GM18873 (cell line): ENCODE measurements around the gene POLR1F.
"Not testable (repeated sequence)": the region's sequence is repeated elsewhere in the genome, so short reads cannot be mapped to it uniquely, and the experiment has no call there.

Source experiments
- ATAC-seq: cut with Tn5 transposase; IDR thresholded peaks from one replicate; pipeline ENCODE4 v1.9.1; 2021; ENCODE audit warnings: mild to moderate bottlenecking, moderate library complexity, moderate number of reproducible peaks; ENCODE audit not compliant: unreplicated experiment, low FRiP score

The POLR1F gene

GRCh38 chr7:19708397-19709248 lies at the start of gene POLR1F:
Gene POLR1F (minus strand): TSS chr7:19709037. CDS start chr7:19709016, 21 bp downstream.
- peak; percentile 84 for ATAC-seq

GRCh38 chr7:19754521-19755116 lies 45.8 kb upstream of the POLR1F start:
- peak; percentile 46 for ATAC-seq

GRCh38 chr7:19752020-19752419 lies 43.2 kb upstream of the POLR1F start:
- ATAC-seq = no peak

GRCh38 chr7:19749658-19750057 lies 40.8 kb upstream of the POLR1F start:
- no peak for ATAC-seq

GRCh38 chr7:19747740-19748339 lies 39.0 kb upstream of the POLR1F start:
- no peak for ATAC-seq

GRCh38 chr7:19744075-19744474 lies 35.2 kb upstream of the POLR1F start:
- no peak for ATAC-seq

- ATAC-seq = no peak
These were observed 19.9 kb upstream of the POLR1F start for GRCh38 chr7:19728716-19729115.

- no peak for ATAC-seq
These were observed 16.9 kb upstream of the POLR1F start for GRCh38 chr7:19725770-19726169.

GRCh38 chr7:19715499-19715898 lies 6.7 kb upstream of the POLR1F start:
- no peak for ATAC-seq

GRCh38 chr7:19713676-19714075 lies 4.8 kb upstream of the POLR1F start:
- no peak for ATAC-seq

GRCh38 chr7:19709249-19709578 lies 377 bp upstream of the POLR1F start:
- no peak for ATAC-seq

GRCh38 chr7:19707240-19707639 lies 1.6 kb downstream of the POLR1F start:
- ATAC-seq = no peak

GRCh38 chr7:19705663-19706062 lies 3.2 kb downstream of the POLR1F start:
- ATAC-seq = no peak

GRCh38 chr7:19701471-19701870 lies 7.4 kb downstream of the POLR1F start:
- no peak for ATAC-seq

GRCh38 chr7:19700936-19701335 lies 7.9 kb downstream of the POLR1F start:
- no peak for ATAC-seq

GRCh38 chr7:19698331-19698730 lies 10.5 kb downstream of the POLR1F start:
- ATAC-seq = no peak

GRCh38 chr7:19696926-19697325 lies 11.9 kb downstream of the POLR1F start:
- no peak for ATAC-seq

- ATAC-seq = no peak
These were observed 16.6 kb downstream of the POLR1F start for GRCh38 chr7:19692111-19692828.

GRCh38 chr7:19690736-19691135 lies 18.1 kb downstream of the POLR1F start:
- no peak for ATAC-seq

GRCh38 chr7:19689130-19689529 lies 19.7 kb downstream of the POLR1F start:
- ATAC-seq = not testable (repeated sequence)

- no peak for ATAC-seq
These were observed 27.2 kb downstream of the POLR1F start for GRCh38 chr7:19681596-19681995.
